ENCODE measurements around the gene DENND2D. TPM values are rescaled to one million over a fixed set of nuclear protein-coding genes. Genes with fewer than 3 reads are reported as not detected.
A peak's percentile ranks its signal among the peaks of the same experiment; 100 is the strongest.

The DENND2D gene, protein sequence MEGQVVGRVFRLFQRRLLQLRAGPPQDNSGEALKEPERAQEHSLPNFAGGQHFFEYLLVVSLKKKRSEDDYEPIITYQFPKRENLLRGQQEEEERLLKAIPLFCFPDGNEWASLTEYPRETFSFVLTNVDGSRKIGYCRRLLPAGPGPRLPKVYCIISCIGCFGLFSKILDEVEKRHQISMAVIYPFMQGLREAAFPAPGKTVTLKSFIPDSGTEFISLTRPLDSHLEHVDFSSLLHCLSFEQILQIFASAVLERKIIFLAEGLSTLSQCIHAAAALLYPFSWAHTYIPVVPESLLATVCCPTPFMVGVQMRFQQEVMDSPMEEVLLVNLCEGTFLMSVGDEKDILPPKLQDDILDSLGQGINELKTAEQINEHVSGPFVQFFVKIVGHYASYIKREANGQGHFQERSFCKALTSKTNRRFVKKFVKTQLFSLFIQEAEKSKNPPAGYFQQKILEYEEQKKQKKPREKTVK
- 483 and 497 TPM in 2 replicates for total RNA-seq (2013; cell fraction: nucleolus; rRNA removed)
- total RNA-seq (2014; rRNA removed) (164 and 170 TPM in 2 replicates), total RNA-seq (2014; rRNA removed; fragmentation: Illumina TruSeq; extraction: Trizol) (187 and 196 TPM in 2 replicates), total RNA-seq (2021) (164 and 166 TPM in 2 replicates), polyA plus RNA-seq (2011; rRNA removed) (299 and 375 TPM in 2 replicates), polyA plus RNA-seq (2014; fragmentation: Illumina TruSeq; extraction: Trizol) (193 and 221 TPM in 2 replicates), polyA plus RNA-seq (2014; fragmentation: Nextera tagmentation; extraction: Ambion mirVana) (100 to 1,000 TPM; 149 to 200 TPM), polyA plus RNA-seq (2014; rRNA removed) (149 and 157 TPM in 2 replicates), polyA plus RNA-seq (2016; fragmentation: Nextera tagmentation; extraction: Ambion mirVana) (100 to 1,000 TPM; 162 to 179 TPM), polyA minus RNA-seq (2011; rRNA and poly(A)+ RNA removed) (404 and 526 TPM in 2 replicates), Bru-seq, nascent RNA (percentile 96 among the genes with signal in this experiment), BruChase-seq, experiment 1, labeled RNA remaining after a 6-hour chase (percentile 83 among the genes with signal in this experiment), BruChase-seq, experiment 2, labeled RNA remaining after a 2-hour chase (percentile 87 among the genes with signal in this experiment)
- 73.7 TPM for polyA plus RNA-seq (2011; ENCODE audit: low read depth)
- polyA plus RNA-seq (2011; cell fraction: cytosol; rRNA removed), result 278 and 313 TPM in 2 replicates
- 458 and 613 TPM in 2 replicates for polyA plus RNA-seq (2011; cell fraction: nucleus; rRNA removed)
- 75.3 and 147 TPM in 2 replicates for polyA plus RNA-seq (2012)
- polyA minus RNA-seq (2011; cell fraction: cytosol; rRNA and poly(A)+ RNA removed), result 128 and 168 TPM in 2 replicates
- polyA minus RNA-seq (2011; cell fraction: nucleus; rRNA and poly(A)+ RNA removed), result 708 and 882 TPM in 2 replicates
- long read RNA-seq, experiment 1, transcript DENND2D-201 (12 exons, 2,077 nt), result major isoform, 64 of 136 reads
- long read RNA-seq, experiment 1, transcript DENND2D-202 (12 exons, 1,894 nt), result minor isoform, 13 of 136 reads
- long read RNA-seq, experiment 1, partial matches to known transcripts, result 24 of 136 reads
- long read RNA-seq, experiment 1, other reads (novel, unspliced or antisense), result 32 of 136 reads
- long read RNA-seq, experiment 2, transcript DENND2D-202 (12 exons, 1,894 nt), result minor isoform, 56 of 1,238 reads
- long read RNA-seq, experiment 2, transcript DENND2D-204 (4 exons, 950 nt), result minor isoform, 9 of 1,238 reads
- long read RNA-seq, experiment 2, transcript DENND2D-201 (12 exons, 2,077 nt), result major isoform, 598 of 1,238 reads
- long read RNA-seq, experiment 2, partial matches to known transcripts, result 378 of 1,238 reads
- long read RNA-seq, experiment 2, other reads (novel, unspliced or antisense), result 197 of 1,238 reads

DNA sequence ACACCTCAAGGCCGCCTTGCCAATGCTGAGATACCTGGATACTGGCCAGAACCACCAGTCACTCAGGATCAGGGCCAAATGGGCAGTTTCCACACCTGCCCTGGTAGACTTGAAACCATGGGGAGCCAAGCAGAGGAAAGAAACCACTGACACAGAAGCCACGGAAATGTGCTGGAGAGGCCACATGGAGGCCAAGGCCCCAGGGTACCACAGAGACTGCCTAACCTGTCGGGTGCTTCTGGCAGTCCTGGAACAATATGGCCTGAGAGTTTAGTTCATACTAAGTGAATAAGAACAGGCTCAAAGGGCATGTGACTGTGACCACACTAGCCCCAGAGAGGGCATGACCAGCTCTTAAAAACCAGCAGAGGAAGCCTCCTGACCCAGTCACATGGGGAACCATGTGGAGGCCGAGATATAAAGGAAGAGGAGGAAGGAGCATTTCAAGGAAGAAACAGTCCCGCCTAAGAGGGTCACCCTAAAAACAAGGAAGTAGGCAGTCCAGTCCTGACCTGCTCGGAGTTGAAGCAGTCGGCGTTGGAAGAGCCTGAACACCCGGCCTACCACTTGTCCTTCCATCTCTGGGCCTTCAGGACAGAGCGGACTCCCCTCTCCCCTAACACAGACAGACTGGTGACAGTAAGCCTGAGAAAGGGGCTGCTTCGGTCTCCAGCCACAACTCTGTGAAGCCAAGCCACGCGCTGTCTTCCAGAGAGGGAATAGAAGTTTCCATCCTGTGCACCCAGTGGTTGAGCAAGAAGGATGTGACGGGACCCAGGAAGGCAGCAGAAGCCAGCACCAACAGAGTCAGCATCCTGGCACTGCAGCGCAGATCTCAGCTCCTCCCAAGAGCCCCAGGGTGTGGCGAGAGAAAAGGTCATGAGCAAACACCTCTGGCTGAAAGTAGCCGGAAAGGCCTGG, at the start of gene DENND2D:
Gene DENND2D, minus strand, starts transcription at position 766 of the 921 bp plus-strand sequence. Its CDS starts 187 bp downstream, at position 579.
- H3K27ac ChIP-seq (ENCODE audit: control insufficient read depth, insufficient read depth), result peak within 1 kb of the TSS; percentile 92
- peaks cover 11 to 13% of the 10 kb centered on the region in 2 experiments; a peak in 3 of 4 replicates for H3K36me3 ChIP-seq (ENCODE audit: control insufficient read depth in 2 of 2, insufficient read depth in 2 of 2, low read length in 1 of 2)
- BruUV-seq (replicated peaks), result TSS peak; percentile 92
- peak within 1 kb of the TSS; percentile 99 for H3K4me2 ChIP-seq (ENCODE audit: control insufficient read depth, insufficient read depth)
- H3K4me3 ChIP-seq, result peak within 1 kb of the TSS; percentile 73
- ChIA-PET POLR2A (interaction anchor here (1.0 to 12.8 kb wide), 8 partner anchors 12 to 326 kb away, joined by 3 to 371 read pairs (median 6); partner anchors contain the start of genes CD53 and DRAM2), RAD21 (ENCODE audit: unreplicated experiment) (interaction anchor here (0.7 to 15.0 kb wide), 10 partner anchors 13 to 170 kb away, joined by 3 to 542 read pairs (median 6); no protein-coding TSS in a partner anchor), CTCF (interaction anchor here (1.0 to 14.9 kb wide), 11 partner anchors 7 to 200 kb away, joined by 3 to 239 read pairs (median 7); partner anchors contain the start of genes CEPT1 and DRAM2), SMC1A (ENCODE audit: uncharacterized antibody, unreplicated experiment) (interaction anchor here (0.6 to 8.7 kb wide), 14 partner anchors 9 to 417 kb away, joined by 3 to 284 read pairs (median 5); no protein-coding TSS in a partner anchor)
- in situ Hi-C loops (cut with MboI), result no loop called here
- peaks cover 30% of the 10 kb centered on the region for H3K4me1 ChIP-seq (ENCODE audit: control insufficient read depth, insufficient read depth, low read length)
- peak; percentile 92 for DNase-seq (ENCODE audit: low read depth, low spot score)
- no peak for FAIRE-seq
- intact Hi-C loops (cut with micrococcal nuclease; ENCODE audit: unreplicated experiment), result loop anchor here (5.0 kb wide), 4 partner anchors 168 to 417 kb away; partner anchors contain the start of genes CD53 and RAP1A
- H3K9me3 ChIP-seq (replicated peaks; ENCODE audit: control insufficient read depth, insufficient read depth, low read length), result no peaks in the 10 kb centered on the region
- no peaks in the 10 kb centered on the region for H4K20me1 ChIP-seq (ENCODE audit: control insufficient read depth, insufficient read depth)
- no peaks in the 10 kb centered on the region for H3K27me3 ChIP-seq (replicated peaks in 1 of 2; ENCODE audit: control insufficient read depth in 2 of 2, insufficient read depth in 2 of 2, low read length in 1 of 2)
- no peak within 1 kb of the TSS for H2AFZ ChIP-seq (ENCODE audit: control insufficient read depth, low read depth, low read length)
- peak within 1 kb of the TSS; percentile 93 for H3K9ac ChIP-seq (ENCODE audit: control insufficient read depth, insufficient read depth, low read length)
- WGBS (ENCODE audit: insufficient coverage, insufficient replicate concordance, low lambda C conversion rate, missing lambda C conversion rate), result 55% methylated on average over 17 of the region's 17 CpGs
- ATAC-seq, result peak; percentile 36
- peaks cover 93% of the 10 kb centered on the region for H3K79me2 ChIP-seq (ENCODE audit: control insufficient read depth, insufficient read depth, low read length)
- TF ChIP-seq RAD51 (IDR thresholded peaks at IDR 0.05) (peak; percentile 100), SMAD1 (IDR thresholded peaks at IDR 0.05; ENCODE audit: low read depth, partially characterized antibody) (peak; percentile 99), SP1 (IDR thresholded peaks at IDR 0.05; ENCODE audit: low read depth, low read length) (peak; percentile 30), MEF2A (IDR thresholded peaks at IDR 0.05; ENCODE audit: insufficient read depth, low read depth, low read length) (no peak), POLR2AphosphoS2 (IDR thresholded peaks at IDR 0.05; ENCODE audit: low read depth, low read length) (peak; percentile 97), NFYA (IDR thresholded peaks at IDR 0.05; ENCODE audit: borderline replicate concordance, low read depth, low read length) (no peak), IKZF1 (conservative IDR thresholded peaks at IDR 0.05) (peak; percentile 85), GATAD2B (conservative IDR thresholded peaks at IDR 0.05; ENCODE audit: low read depth) (peak; percentile 40; the same call in 1 of the 2 replicates), RCOR1 (conservative IDR thresholded peaks at IDR 0.05; ENCODE audit: low read depth, low read length) (no peak), TBL1XR1 (IDR thresholded peaks at IDR 0.05; ENCODE audit: low read depth, low read length) (peak; percentile 53; the same call in 1 of the 2 replicates)
- TF ChIP-seq, protein P1, sequence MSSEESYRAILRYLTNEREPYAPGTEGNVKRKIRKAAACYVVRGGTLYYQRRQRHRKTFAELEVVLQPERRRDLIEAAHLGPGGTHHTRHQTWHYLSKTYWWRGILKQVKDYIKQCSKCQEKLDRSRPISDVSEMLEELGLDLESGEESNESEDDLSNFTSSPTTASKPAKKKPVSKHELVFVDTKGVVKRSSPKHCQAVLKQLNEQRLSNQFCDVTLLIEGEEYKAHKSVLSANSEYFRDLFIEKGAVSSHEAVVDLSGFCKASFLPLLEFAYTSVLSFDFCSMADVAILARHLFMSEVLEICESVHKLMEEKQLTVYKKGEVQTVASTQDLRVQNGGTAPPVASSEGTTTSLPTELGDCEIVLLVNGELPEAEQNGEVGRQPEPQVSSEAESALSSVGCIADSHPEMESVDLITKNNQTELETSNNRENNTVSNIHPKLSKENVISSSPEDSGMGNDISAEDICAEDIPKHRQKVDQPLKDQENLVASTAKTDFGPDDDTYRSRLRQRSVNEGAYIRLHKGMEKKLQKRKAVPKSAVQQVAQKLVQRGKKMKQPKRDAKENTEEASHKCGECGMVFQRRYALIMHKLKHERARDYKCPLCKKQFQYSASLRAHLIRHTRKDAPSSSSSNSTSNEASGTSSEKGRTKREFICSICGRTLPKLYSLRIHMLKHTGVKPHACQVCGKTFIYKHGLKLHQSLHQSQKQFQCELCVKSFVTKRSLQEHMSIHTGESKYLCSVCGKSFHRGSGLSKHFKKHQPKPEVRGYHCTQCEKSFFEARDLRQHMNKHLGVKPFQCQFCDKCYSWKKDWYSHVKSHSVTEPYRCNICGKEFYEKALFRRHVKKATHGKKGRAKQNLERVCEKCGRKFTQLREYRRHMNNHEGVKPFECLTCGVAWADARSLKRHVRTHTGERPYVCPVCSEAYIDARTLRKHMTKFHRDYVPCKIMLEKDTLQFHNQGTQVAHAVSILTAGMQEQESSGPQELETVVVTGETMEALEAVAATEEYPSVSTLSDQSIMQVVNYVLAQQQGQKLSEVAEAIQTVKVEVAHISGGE (CRISPR knock-in tag; IDR thresholded peaks at IDR 0.05), result no peak
